RWPE1 (cell line): ENCODE results near the gene UBAC2.
A peak's percentile ranks its signal among the peaks of the same experiment; 100 is the strongest.

Experiments
- CTCF ChIA-PET: fragments of 350-600 bp; sonication (Branson Sonifier 250); formaldehyde crosslinking; extraction: SDS; loops from one replicate; lab custom pipeline; 2021; lab: Yijun Ruan, JAX
- POLR2A ChIA-PET: fragments of 400-600 bp; formaldehyde crosslinking; extraction: SDS; loops from one replicate; lab custom pipeline; 2020; ENCODE audit warnings: antibody characterized with exemption; ENCODE audit not compliant: low non-redundant PET; lab: Yijun Ruan, JAX
- DNase-seq: peaks from one replicate; pipeline ENCODE4 v3.0.0; 2012; ENCODE audit warnings: low spot score
- H3K27ac ChIP-seq: fragments of 450-650 bp; 2 replicates; pipeline ENCODE4 v1.5.1; 2017
- TF ChIP-seq, protein P1 (sequence below): fragments of 450-650 bp; conservative IDR thresholded peaks from 2 replicates; pipeline ENCODE4 v1.5.1; 2017; ENCODE audit warnings: low read depth, mild to moderate bottlenecking

Gene UBAC2

DNA sequence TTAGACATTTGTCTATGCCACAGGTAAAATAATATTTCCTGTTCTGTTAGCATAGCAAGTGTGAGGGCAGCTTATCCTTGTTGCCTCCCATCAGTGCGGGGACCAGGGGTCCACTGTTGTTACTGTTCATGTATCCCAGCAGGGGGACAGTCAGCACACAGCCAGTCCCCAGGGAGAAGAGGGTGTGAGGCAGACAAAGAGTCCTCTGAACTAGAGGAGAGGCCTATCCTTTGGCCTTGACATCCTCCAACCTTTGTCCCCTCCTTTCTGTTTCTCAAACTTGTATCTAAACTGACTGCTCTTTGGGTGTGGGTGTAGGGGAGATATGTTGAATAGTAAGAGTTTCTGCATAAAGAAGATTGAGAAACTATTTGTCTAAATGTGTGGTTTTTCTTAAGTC, 60.4 kb downstream of the UBAC2 start:
- CTCF ChIA-PET: interaction anchor here (0.9 kb wide), 1 partner anchor 9 kb away, joined by 3 read pairs; no protein-coding TSS in a partner anchor
- DNase-seq: no peak
- H3K27ac ChIP-seq: no peak overlapping the region
- POLR2A ChIA-PET: no interaction called here
- TF ChIP-seq, protein P1, sequence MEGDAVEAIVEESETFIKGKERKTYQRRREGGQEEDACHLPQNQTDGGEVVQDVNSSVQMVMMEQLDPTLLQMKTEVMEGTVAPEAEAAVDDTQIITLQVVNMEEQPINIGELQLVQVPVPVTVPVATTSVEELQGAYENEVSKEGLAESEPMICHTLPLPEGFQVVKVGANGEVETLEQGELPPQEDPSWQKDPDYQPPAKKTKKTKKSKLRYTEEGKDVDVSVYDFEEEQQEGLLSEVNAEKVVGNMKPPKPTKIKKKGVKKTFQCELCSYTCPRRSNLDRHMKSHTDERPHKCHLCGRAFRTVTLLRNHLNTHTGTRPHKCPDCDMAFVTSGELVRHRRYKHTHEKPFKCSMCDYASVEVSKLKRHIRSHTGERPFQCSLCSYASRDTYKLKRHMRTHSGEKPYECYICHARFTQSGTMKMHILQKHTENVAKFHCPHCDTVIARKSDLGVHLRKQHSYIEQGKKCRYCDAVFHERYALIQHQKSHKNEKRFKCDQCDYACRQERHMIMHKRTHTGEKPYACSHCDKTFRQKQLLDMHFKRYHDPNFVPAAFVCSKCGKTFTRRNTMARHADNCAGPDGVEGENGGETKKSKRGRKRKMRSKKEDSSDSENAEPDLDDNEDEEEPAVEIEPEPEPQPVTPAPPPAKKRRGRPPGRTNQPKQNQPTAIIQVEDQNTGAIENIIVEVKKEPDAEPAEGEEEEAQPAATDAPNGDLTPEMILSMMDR: no peak

DNA sequence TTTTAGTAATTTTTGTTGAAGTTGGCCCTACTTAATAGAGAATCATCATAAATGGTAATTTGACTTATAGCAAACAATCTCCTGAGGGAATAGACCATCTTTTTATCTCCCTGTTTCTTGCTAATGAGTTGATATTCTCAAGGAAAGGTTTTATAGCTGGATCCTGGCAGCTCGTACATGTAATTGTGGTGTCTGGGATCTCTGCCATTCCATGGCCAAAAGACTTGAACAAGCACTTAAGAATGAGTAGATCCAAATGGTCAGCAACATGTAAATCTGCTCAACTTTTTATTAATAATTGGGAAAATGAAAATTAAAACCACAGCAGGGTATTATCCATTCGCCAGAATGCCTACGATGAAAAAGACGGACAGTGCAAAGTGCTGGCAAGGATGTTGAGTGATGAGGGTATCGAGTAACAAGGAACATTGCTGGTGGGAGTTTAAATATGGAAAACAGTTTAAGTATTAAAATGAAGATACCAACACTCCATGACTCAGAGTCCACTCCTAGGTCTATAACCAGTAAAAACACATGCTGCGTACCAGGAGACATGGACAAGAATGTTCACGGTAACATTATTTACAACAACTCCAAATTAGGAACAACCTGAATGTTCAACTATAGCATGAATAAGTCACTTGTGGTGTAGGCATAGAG, 62.6 kb downstream of the UBAC2 start:
- no peak overlapping the region for H3K27ac ChIP-seq
- POLR2A ChIA-PET: no interaction called here
- DNase-seq: no peak
- CTCF ChIA-PET: no interaction called here
- TF ChIP-seq, protein P1: no peak

DNA sequence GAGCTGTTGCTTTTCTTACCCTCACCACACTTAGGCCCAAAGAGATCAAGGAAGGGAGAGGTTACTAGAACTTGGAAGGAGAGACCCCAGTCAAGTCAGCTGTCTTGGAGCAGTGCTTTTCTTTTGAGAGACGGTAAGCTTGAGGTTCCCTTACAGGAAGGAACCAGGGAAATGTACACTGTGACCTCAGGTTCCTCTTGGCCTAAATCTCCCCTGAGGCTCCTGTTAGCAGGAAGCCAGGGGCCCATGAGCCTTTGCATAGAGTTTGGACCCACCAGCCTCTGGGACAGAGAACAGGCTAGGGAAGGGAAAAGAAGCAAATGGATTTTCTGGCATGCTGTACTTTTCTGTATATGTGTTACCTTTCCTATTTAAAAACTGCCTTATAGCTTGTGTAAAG, 63.4 kb downstream of the UBAC2 start:
- H3K27ac ChIP-seq: no peak overlapping the region
- no peak for DNase-seq
- ChIA-PET POLR2A (interaction anchor here (0.6 kb wide), 1 partner anchor 10 kb away, joined by 3 read pairs; no protein-coding TSS in a partner anchor), CTCF (no interaction called here)
- TF ChIP-seq, protein P1: no peak

DNA sequence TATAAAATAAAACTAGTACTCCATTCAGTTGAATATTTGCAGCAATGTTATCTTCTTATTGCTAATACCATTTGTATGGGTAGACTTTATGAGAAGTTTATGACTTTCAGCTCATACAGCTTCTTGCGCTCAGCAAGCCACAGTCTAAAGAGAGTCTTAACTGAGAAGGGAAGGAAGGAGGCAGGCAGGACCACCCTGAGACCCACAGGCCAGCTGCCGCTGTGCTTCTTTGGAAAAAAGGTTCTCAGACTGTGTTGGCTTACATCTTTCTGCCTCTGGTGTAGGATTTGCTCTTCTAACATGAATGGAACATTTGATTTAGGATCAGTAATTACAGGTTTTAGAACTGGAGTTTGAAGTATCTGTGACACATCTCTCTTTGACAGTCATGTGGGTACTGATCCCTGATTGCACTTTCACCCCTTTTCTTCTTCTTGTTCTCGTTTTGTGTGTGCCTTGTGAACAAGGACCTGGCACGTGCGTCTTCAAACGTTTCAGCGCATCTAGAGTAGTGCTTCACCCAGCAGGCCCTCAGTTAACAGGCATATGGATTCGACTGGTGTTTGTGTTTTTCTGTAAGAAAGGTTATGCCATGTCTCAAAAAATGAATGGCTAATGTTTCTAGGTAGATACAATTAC, 64.6 kb downstream of the UBAC2 start:
- TF ChIP-seq, protein P1: no peak
- ChIA-PET CTCF (interaction anchor here (0.9 to 2.5 kb wide), 3 partner anchors 38 to 89 kb away, joined by 3 to 15 read pairs (median 6); no protein-coding TSS in a partner anchor), POLR2A (no interaction called here)
- DNase-seq: no peak
- H3K27ac ChIP-seq: no peak overlapping the region

DNA sequence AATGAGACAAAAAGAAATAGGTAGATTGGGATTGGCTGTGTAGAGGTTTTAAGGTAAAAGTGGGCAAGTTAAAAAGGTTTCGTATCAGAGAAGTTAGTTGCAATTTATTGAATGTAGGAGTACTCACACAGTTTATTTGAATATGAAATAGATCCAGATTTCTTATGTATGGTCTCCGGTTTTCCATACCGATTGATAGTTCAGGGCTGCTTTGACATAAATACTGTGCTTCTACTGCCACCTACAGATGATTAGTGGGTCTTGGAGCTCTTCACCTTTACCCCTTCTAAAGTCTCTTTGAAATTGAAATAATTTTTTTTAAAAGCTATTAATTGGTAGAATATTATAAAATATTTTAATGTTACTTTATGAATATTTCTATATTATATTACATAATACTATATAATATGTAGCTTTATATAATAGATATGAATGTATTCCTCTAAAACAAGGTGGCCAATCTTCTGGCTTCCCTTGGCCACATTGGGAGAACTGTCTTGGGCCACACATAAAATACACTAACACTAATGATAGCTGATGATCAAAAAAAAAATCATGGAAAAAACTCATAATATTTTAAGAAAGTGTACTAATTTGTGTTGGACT, 65.3 kb downstream of the UBAC2 start:
- CTCF ChIA-PET: interaction anchor here (0.5 to 2.5 kb wide), 6 partner anchors 38 to 422 kb away, joined by 3 to 15 read pairs (median 3); no protein-coding TSS in a partner anchor
- POLR2A ChIA-PET: interaction anchor here (0.7 kb wide), 1 partner anchor 9 kb away, joined by 3 read pairs; no protein-coding TSS in a partner anchor
- no peak overlapping the region for H3K27ac ChIP-seq
- TF ChIP-seq, protein P1: peak; percentile 56
- DNase-seq: peak; percentile 53

DNA sequence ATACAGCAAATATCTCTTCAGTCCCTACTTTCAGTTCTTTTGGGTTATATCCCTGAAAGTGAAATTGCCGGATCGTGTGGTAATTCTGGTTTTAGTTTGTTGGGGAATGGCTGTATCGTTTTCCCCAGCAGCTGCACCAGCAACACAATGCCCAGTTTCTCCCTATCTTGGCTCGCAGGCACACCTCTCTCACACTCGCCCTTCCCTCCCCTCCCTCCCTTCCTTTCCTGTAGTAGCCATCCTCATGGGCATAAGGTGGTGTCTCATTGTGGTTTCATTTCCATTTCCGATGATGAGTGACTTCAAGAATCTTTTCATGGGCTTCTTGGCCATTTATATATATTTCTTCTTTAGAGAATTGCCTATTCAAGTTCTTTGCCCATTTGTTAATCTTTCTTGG, 66.2 kb downstream of the UBAC2 start:
- CTCF ChIA-PET: interaction anchor here (0.8 to 3.5 kb wide), 3 partner anchors 65 to 91 kb away, joined by 3 to 15 read pairs (median 15); no protein-coding TSS in a partner anchor
- no peak overlapping the region for H3K27ac ChIP-seq
- TF ChIP-seq, protein P1: no peak
- POLR2A ChIA-PET: no interaction called here
- no peak for DNase-seq
